Aorta (tissue), 5 donors: ENCODE data around the gene TESMIN. TPM values are rescaled to one million over a fixed set of nuclear protein-coding genes. Genes with fewer than 3 reads are reported as not detected.

Experiments
- ATAC-seq: fragments of 200-7000 bp; cut with Tn5 transposase; one replicate; pipeline ENCODE4 v1.9.1; 2022; ENCODE audit warnings: moderate library complexity; ENCODE audit not compliant: low FRiP score
- DNase-seq, 2 donors: peaks; one replicate each; pipeline ENCODE4 v3.0.0-alpha.2; 2020
- H3K27ac ChIP-seq, 2 donors: one replicate each; pipeline ENCODE4 v1.5.1; 2013; ENCODE audit warnings: low read length in 2 of 2, mild to moderate bottlenecking in 2 of 2, moderate library complexity in 2 of 2, control low read depth in 1 of 2, inconsistent platforms in 1 of 2, low read depth in 1 of 2
- H3K27me3 ChIP-seq, 2 donors: one replicate each; pipeline ENCODE4 v1.6.1; 2013; ENCODE audit warnings: control low read depth in 1 of 2, low read length in 1 of 2, mild to moderate bottlenecking in 1 of 2, moderate library complexity in 1 of 2; ENCODE audit not compliant: insufficient read depth in 2 of 2, control insufficient read depth in 1 of 2
- H3K36me3 ChIP-seq, 2 donors: one replicate each; pipeline ENCODE4 v1.6.1; 2013; ENCODE audit warnings: control low read depth in 1 of 2, low read length in 1 of 2, mild to moderate bottlenecking in 1 of 2; ENCODE audit not compliant: insufficient read depth in 2 of 2, control insufficient read depth in 1 of 2
- H3K4me1 ChIP-seq, 2 donors: one replicate each; pipeline ENCODE4 v1.6.1; 2013; ENCODE audit warnings: low read length in 2 of 2, control low read depth in 1 of 2, mild to moderate bottlenecking in 1 of 2, moderate library complexity in 1 of 2; ENCODE audit not compliant: insufficient read depth in 2 of 2, control insufficient read depth in 1 of 2
- H3K4me3 ChIP-seq, 2 donors: one replicate each; pipeline ENCODE4 v1.5.1; 2013; ENCODE audit warnings: low read length in 2 of 2, control low read depth in 1 of 2, mild to moderate bottlenecking in 1 of 2
- H3K9me3 ChIP-seq: one replicate; pipeline ENCODE4 v1.6.1; 2013; ENCODE audit warnings: mild to moderate bottlenecking, low read length; ENCODE audit not compliant: control insufficient read depth
- WGBS, 2 donors: extraction: QIAGEN DNeasy Blood & Tissue Kit; methylation state at CpG; one replicate each; pipeline ENCODE4 v1.1.7; 2013; 5-methylcytosine and 5-hydroxymethylcytosine counted together
- intact Hi-C, 2 donors: fragments of 100-400 bp; cut with DNase I; formaldehyde crosslinking; loops; one replicate each; pipeline versions ENCODE4 v1.14.2 to v1.15.0; 2022
- polyA plus RNA-seq, 2 donors: library from polyadenylated mRNA; stranded (reverse); fragments of 200-250 nt; gene quantifications; one replicate each; pipeline ENCODE4 v1.2.3, GENCODE V29; 2013
- total RNA-seq, 2 donors: library from RNA; stranded (reverse); fragmentation: NEBNext Ultra II Directional; extraction: Animal tissue kit (Norgen Biotek cat#: 25700); gene quantifications; one replicate each; pipeline ENCODE4 v1.2.1, GENCODE V29; 2021
- donor health status: healthy with polysubstance abuse.
- donor health status: Bipolar disorder and iron deficiency.
- donor health status: DM: no; HTN: no; CAD: no.
- donor health status: DM: no; HTN: no; CAD: no.
- donor health status: DM: yes; HTN: yes; CAD: no.

TESMIN gene
- total and polyA plus RNA-seq, 4 donors: 0.10 to 1.5 (median 0.42) TPM; not detected in 1

GRCh38 chr11:68685656-68686380, 65.5 kb downstream of the TESMIN start:
- WGBS, 2 donors: 97% methylated on average over 17 to 18 of the region's 18 CpGs
- Histone ChIP-seq H3K4me1 (no peaks in the 10 kb centered on the region), H3K36me3 (no peaks in the 10 kb centered on the region), H3K27me3 (no peaks in the 10 kb centered on the region), H3K27ac (no peak overlapping the region), H3K4me3 (no peak overlapping the region), H3K9me3 (no peaks in the 10 kb centered on the region)
- DNase-seq (peak in 1 of 2 donors; percentile 41), ATAC-seq (no peak)
- intact Hi-C loops: no loop called here

DNA sequence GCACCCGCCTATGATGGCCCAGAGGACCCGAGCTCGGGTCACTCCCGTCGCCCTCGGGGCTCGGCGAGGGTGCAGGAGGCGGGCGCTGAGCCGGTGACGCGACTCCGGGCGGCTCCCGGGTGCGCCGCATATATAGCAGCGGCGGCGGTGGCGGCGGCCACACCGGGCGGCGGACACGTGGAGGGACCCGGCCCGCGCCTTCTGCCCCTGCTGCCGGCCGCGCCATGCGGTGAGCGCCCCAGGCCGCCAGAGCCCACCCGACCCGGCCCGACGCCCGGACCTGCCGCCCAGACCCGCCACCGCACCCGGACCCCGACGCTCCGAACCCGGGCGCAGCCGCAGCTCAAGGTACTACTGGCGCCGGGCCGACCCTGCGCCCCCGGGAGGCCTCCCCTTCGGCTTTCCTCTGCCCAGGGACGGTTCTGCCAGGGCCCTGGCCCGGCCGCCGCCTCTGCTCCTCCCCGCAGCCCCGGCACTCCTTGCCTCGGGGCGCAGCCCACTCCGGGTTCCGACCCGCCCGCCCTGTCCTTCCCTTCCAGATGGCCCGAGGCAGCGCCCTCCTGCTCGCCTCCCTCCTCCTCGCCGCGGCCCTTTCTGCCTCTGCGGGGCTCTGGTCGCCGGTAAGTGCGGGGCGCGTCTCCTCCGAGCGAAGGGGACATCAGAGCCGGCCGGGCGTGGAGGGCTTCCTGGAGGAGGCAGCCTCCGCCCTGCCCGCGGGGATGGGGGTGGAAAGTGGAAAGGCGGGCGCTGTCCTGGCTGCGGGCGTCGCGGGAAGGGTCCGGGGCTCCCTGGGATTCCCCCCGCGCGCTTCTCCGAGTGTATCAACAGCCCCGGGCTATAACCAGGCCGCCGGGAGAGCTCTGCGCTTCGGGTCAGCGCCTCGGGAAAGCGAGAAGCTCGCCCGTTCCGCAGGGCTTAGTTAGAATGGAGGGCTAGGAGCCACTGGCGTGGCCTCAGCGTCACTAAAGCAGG, 66.6 kb downstream of the TESMIN start, which contains the start of gene GAL:
TSS of gene GAL (plus strand) at position 160 of the 972 bp plus-strand sequence. CDS start at position 540, 380 bp downstream.
- DNase-seq (peak in 1 of 2 donors; percentile 74), ATAC-seq (no peak)
- intact Hi-C loops: no loop called here
- Histone ChIP-seq H3K4me1 (no peaks in the 10 kb centered on the region), H3K4me3 (peak within 1 kb of the TSS; percentile 4 to 15), H3K9me3 (no peaks in the 10 kb centered on the region), H3K36me3 (no peaks in the 10 kb centered on the region), H3K27me3 (no peaks in the 10 kb centered on the region), H3K27ac (no peak within 1 kb of the TSS)
- WGBS, 2 donors: 5 to 9% methylated on average over 76 to 113 of the region's 113 CpGs

GRCh38 chr11:68683536-68684384, 67.6 kb downstream of the TESMIN start:
- Histone ChIP-seq H3K36me3 (no peaks in the 10 kb centered on the region), H3K4me3 (no peak overlapping the region)
- no peak for ATAC-seq

DNA sequence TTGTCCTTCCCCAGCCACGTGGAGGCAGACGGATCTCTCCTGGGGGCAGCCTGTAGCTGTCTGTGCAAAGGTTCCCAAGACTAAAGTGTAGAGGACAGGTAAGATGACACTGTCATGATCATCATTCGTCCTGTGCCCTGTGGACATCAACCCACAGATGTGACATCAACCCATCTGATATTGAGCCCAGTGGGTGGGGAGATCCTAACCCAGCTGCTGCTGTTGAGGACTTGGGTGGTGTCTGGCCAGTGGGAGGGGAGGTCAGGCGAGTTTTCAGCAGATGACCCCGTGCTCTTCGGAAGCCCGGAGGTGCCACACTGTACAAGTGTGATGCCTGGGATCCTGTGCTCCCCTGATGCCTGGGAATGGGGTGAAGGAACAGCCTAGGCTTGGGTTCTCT, 68.2 kb downstream of the TESMIN start:
- DNase-seq (no peak), ATAC-seq (no peak)
- intact Hi-C loops: no loop called here
- Histone ChIP-seq H3K36me3 (no peaks in the 10 kb centered on the region), H3K4me3 (no peak overlapping the region), H3K27me3 (no peaks in the 10 kb centered on the region), H3K27ac (no peak overlapping the region), H3K9me3 (no peaks in the 10 kb centered on the region), H3K4me1 (no peaks in the 10 kb centered on the region)
- WGBS, 2 donors: 90 to 94% methylated on average over 7 of the region's 7 CpGs

More at GRCh38 chr11:68683536-68684384, 67.6 kb downstream of the TESMIN start:
- 30 to 50% methylated on average over 29 to 37 of the region's 37 CpGs for WGBS, 2 donors
- DNase-seq: no peak
- H3K9me3 ChIP-seq: no peaks in the 10 kb centered on the region
- no peaks in the 10 kb centered on the region for H3K4me1 ChIP-seq
- intact Hi-C loops: no loop called here
- no peaks in the 10 kb centered on the region for H3K27me3 ChIP-seq
- no peak overlapping the region for H3K27ac ChIP-seq

DNA sequence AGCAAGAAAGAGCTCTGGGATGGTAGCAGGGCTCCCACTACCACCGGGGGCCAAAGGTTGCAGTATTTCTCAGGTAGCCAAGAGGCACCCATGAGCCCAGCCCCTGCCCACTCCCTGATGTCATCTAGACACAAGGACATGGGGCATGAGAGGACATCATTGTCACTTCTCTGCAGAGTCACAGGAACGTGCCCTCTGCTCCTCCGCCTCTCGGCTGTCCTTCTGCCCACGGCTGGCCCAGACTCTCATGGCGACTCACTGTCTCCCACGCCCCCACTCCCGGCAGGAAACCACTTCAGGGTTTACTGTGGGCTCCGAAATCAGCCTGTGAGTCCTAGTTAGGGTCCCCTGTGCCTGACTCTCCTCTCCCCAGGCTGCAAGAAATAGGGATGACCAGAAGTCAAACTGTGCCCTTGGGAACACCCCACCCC, 68.8 kb downstream of the TESMIN start:
- WGBS, 2 donors: 61 to 74% methylated on average over 9 of the region's 9 CpGs
- no peaks in the 10 kb centered on the region for H3K27me3 ChIP-seq
- H3K9me3 ChIP-seq: no peaks in the 10 kb centered on the region

DNA sequence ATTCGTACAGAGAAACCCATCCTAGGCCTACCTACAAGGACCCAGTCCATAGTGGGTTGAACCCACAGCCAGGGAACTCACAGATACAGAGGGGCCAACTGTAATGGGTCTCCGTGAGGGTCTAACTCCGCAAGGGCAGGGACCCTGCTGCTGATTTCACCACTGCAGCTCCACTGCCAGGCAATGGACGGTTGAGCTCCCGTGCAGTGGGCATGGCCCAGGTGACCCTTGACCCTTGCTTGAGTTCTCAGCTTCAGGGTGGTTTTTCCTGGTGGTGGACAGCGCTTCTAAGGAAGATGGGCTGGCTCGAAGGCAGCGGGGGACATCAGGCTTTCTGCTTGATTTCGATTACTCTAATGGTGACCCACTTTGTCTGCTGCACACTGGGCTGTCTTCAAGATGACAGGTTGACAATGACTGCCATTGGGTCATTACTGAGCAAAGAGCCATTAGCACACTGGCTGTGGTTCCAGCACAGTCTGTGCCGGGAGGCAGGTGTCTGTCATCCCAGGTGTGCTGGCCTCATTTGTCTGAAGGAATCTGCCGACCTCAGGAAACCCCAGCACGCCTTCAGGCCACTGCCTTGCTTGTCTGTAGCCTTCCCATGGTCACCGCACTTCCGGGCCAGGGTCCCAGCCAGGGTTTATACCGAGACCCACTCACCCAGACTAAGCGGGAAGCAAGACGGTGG, 70.6 kb downstream of the TESMIN start:
- ATAC-seq (no peak), DNase-seq (peak in 1 of 2 donors; percentile 34)
- WGBS, 2 donors: 90 to 96% methylated on average over 17 of the region's 17 CpGs
- H3K9me3 ChIP-seq: no peaks in the 10 kb centered on the region
- H3K36me3 ChIP-seq: no peaks in the 10 kb centered on the region
- no peak overlapping the region for H3K4me3 ChIP-seq
- intact Hi-C loops: no loop called here
- H3K27me3 ChIP-seq: no peaks in the 10 kb centered on the region
- H3K27ac ChIP-seq: no peak overlapping the region
- H3K4me1 ChIP-seq: no peaks in the 10 kb centered on the region

More for the DNA sequence above, 68.8 kb downstream of the TESMIN start:
- intact Hi-C loops: no loop called here
- no peak overlapping the region for H3K4me3 ChIP-seq
- H3K27ac ChIP-seq: no peak overlapping the region
- DNase-seq (no peak), ATAC-seq (no peak)
- no peaks in the 10 kb centered on the region for H3K4me1 ChIP-seq
- H3K36me3 ChIP-seq: no peaks in the 10 kb centered on the region

DNA sequence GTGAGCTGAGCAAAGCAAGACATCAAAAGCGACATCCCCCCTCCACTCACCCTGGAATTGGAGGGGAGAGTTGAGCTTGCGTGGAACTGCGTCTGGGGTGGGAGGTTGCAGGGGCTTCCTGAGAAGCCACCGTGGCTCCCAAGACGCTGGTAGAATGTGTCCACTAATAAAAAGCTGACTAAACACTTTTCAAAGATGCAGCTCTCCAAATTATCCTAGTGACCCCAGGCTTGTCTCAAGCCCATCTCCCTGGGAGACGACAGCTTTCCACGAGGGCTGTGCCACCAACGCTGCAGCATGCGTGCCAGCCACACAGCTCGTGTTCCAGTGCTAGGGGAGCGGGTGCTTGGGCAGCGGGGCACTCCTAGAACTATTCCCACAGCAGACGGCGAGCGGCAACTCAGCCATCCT, 73.3 kb downstream of the TESMIN start:
- intact Hi-C loops: no loop called here
- 87 to 90% methylated on average over 15 of the region's 15 CpGs for whole genome bisulfite sequencing, 2 donors
- Histone ChIP-seq H3K4me1 (no peaks in the 10 kb centered on the region), H3K27ac (no peak overlapping the region), H3K36me3 (no peaks in the 10 kb centered on the region), H3K4me3 (no peak overlapping the region), H3K9me3 (no peaks in the 10 kb centered on the region), H3K27me3 (no peaks in the 10 kb centered on the region)
- ATAC-seq (no peak), DNase-seq (no peak)

DNA sequence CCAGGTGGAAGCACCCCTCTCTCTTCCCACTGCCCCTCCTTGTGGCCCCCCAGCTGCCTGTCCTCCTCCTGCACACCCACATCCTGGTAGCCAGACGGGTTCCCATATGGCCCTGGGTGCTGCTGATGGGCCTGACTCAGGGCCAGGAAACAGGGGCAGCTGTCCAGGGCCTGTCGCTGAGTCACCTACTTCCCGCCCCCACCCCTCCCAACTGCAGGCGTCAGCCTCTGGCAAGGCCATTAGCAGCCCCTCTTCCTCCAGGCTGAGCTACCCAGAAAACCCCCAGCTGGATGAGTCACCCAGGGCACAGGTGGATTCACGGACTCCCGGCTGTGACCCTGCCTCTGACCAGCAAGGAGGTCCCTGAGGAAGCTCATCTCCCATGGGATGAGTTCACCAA, 73.9 kb downstream of the TESMIN start:
- no peaks in the 10 kb centered on the region for H3K27me3 ChIP-seq
- peak; percentile 57 for ATAC-seq
- H3K36me3 ChIP-seq: no peaks in the 10 kb centered on the region
- no peak overlapping the region for H3K4me3 ChIP-seq
- H3K4me1 ChIP-seq: no peaks in the 10 kb centered on the region
- H3K27ac ChIP-seq: no peak overlapping the region
- intact Hi-C loops: no loop called here
- WGBS, 2 donors: 2 to 3% methylated on average over 6 of the region's 6 CpGs
- DNase-seq: peak; percentile 71 to 84
- H3K9me3 ChIP-seq: no peaks in the 10 kb centered on the region
